Measurements from ENCODE around the gene ATP12A.

ATP12A gene

DNA sequence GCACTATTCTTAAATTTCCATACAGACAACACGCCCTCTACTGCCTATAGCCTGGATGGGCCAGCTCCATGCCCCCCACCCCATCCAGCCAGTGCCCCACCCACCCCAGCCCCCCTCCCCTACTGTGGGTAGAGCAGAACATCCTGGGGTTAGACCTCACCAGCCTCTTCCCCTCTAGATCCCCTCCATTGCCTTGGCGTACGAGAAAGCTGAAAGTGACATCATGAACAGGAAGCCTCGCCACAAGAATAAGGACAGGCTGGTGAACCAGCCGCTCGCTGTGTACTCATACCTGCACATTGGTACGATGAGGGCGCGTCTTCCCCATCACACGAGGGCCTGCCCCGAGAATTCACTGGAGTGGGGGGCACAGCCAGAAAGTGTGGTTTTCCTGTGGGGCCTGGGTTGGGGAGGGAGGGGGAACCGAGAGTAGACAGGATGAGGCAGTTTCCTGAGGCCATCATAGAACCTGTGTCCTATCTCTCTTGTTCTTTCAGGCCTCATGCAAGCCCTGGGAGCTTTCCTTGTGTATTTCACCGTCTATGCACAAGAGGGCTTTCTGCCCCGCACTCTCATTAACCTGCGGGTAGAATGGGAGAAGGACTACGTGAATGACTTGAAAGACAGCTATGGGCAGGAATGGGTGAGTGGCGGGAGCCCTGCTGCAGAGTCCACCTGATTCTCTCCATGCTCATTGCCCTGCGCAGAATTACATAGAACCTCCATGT, 29.1 kb downstream of the ATP12A start:
- H2AFZ ChIP-seq (ENCODE audit: low read length, unreplicated experiment): no peak overlapping the region
- H3K4me1 ChIP-seq (ENCODE audit: control insufficient read depth, insufficient read depth, low read length, unreplicated experiment): no peaks in the 10 kb centered on the region
- H3K27me3 ChIP-seq (ENCODE audit: insufficient read depth, low read length): peaks cover 25% of the 10 kb centered on the region
- no peak overlapping the region for H3K27ac ChIP-seq (ENCODE audit: low read depth, low read length)
- H3K4me3 ChIP-seq (ENCODE audit: low read depth, low read length): no peak overlapping the region
- H3K79me2 ChIP-seq (ENCODE audit: control insufficient read depth, insufficient read depth, low read length, unreplicated experiment): no peaks in the 10 kb centered on the region
- H3K36me3 ChIP-seq (ENCODE audit: insufficient read depth, low read length): no peaks in the 10 kb centered on the region

- H3K36me3 ChIP-seq (ENCODE audit: insufficient read depth, low read length): no peaks in the 10 kb centered on the region
- H3K27me3 ChIP-seq (ENCODE audit: insufficient read depth, low read length): peaks cover 37% of the 10 kb centered on the region
- no peaks in the 10 kb centered on the region for H3K79me2 ChIP-seq (ENCODE audit: control insufficient read depth, insufficient read depth, low read length, unreplicated experiment)
- H3K27ac ChIP-seq (ENCODE audit: low read depth, low read length): no peak overlapping the region
- H3K4me3 ChIP-seq (ENCODE audit: low read depth, low read length): no peak overlapping the region
- H3K4me1 ChIP-seq (ENCODE audit: control insufficient read depth, insufficient read depth, low read length, unreplicated experiment): no peaks in the 10 kb centered on the region
- no peak overlapping the region for H2AFZ ChIP-seq (ENCODE audit: low read length, unreplicated experiment)
Observed at GRCh38 chr13:24713022-24713421, 32.8 kb downstream of the ATP12A start.

- Histone ChIP-seq H3K27me3 (ENCODE audit: insufficient read depth, low read length) (peaks cover 49% of the 10 kb centered on the region), H2AFZ (ENCODE audit: low read length, unreplicated experiment) (no peak overlapping the region), H3K36me3 (ENCODE audit: insufficient read depth, low read length) (no peaks in the 10 kb centered on the region), H3K79me2 (ENCODE audit: control insufficient read depth, insufficient read depth, low read length, unreplicated experiment) (no peaks in the 10 kb centered on the region), H3K4me3 (ENCODE audit: low read depth, low read length) (no peak overlapping the region), H3K27ac (ENCODE audit: low read depth, low read length) (no peak overlapping the region), H3K4me1 (ENCODE audit: control insufficient read depth, insufficient read depth, low read length, unreplicated experiment) (no peaks in the 10 kb centered on the region)
Observed at GRCh38 chr13:24716011-24716410, 35.8 kb downstream of the ATP12A start.

GRCh38 chr13:24716446-24716845, 36.2 kb downstream of the ATP12A start:
- Histone ChIP-seq H2AFZ (ENCODE audit: low read length, unreplicated experiment) (no peak overlapping the region), H3K4me1 (ENCODE audit: control insufficient read depth, insufficient read depth, low read length, unreplicated experiment) (no peaks in the 10 kb centered on the region), H3K79me2 (ENCODE audit: control insufficient read depth, insufficient read depth, low read length, unreplicated experiment) (no peaks in the 10 kb centered on the region), H3K36me3 (ENCODE audit: insufficient read depth, low read length) (no peaks in the 10 kb centered on the region), H3K27me3 (ENCODE audit: insufficient read depth, low read length) (peaks cover 49% of the 10 kb centered on the region), H3K27ac (ENCODE audit: low read depth, low read length) (no peak overlapping the region), H3K4me3 (ENCODE audit: low read depth, low read length) (no peak overlapping the region)

- Histone ChIP-seq H3K36me3 (ENCODE audit: insufficient read depth, low read length) (no peaks in the 10 kb centered on the region), H3K27me3 (ENCODE audit: insufficient read depth, low read length) (peaks cover 54% of the 10 kb centered on the region), H3K4me3 (ENCODE audit: low read depth, low read length) (no peak overlapping the region), H3K79me2 (ENCODE audit: control insufficient read depth, insufficient read depth, low read length, unreplicated experiment) (no peaks in the 10 kb centered on the region), H2AFZ (ENCODE audit: low read length, unreplicated experiment) (no peak overlapping the region), H3K4me1 (ENCODE audit: control insufficient read depth, insufficient read depth, low read length, unreplicated experiment) (no peaks in the 10 kb centered on the region), H3K27ac (ENCODE audit: low read depth, low read length) (no peak overlapping the region)
Observed at GRCh38 chr13:24717217-24717616, 37.0 kb downstream of the ATP12A start.

DNA sequence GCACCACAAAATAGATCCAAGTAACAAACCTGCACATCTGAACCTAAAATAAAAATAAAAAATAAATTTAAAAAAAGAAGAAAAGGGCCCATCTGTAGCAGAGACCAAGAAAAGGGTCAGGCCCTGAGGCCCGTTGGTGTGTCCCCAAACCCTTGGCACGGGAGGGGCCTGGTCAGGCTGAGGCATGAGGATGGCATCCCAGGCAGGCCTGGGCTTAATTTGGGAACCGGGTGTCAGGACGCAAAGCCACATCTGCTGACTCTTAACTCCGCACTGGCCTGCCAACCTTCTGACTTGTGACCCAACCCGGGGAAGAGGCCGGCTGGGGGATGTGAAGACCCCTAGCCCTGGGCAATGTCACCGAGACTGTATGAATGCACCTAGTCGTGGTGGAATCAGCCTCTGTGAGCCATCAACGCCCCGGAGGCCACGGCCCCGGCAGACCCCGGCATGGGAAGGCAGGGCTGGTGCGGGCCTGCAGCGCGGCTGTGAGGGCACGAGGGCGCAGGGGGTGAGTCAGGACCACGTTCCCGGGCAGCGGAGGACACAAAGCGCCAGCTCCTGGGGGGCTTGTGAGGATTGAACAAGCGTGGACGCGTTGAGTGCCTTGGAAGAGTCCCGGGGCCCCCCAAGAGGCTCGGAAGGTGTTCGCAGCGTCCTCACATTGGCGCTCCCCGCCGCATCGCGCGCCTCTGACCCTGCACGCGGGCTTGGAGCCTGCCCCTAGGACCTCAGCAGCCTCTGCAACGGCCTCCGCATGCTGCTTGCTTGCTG, 38.2 kb downstream of the ATP12A start:
- H2AFZ ChIP-seq (ENCODE audit: low read length, unreplicated experiment): no peak overlapping the region
- H3K4me3 ChIP-seq (ENCODE audit: low read depth, low read length): no peak overlapping the region
- H3K27ac ChIP-seq (ENCODE audit: low read depth, low read length): no peak overlapping the region
- no peaks in the 10 kb centered on the region for H3K36me3 ChIP-seq (ENCODE audit: insufficient read depth, low read length)
- peaks cover 58% of the 10 kb centered on the region for H3K27me3 ChIP-seq (ENCODE audit: insufficient read depth, low read length)
- no peaks in the 10 kb centered on the region for H3K4me1 ChIP-seq (ENCODE audit: control insufficient read depth, insufficient read depth, low read length, unreplicated experiment)
- no peaks in the 10 kb centered on the region for H3K79me2 ChIP-seq (ENCODE audit: control insufficient read depth, insufficient read depth, low read length, unreplicated experiment)

GRCh38 chr13:24719139-24719538, 38.9 kb downstream of the ATP12A start:
- Histone ChIP-seq H3K36me3 (ENCODE audit: insufficient read depth, low read length) (no peaks in the 10 kb centered on the region), H3K4me3 (ENCODE audit: low read depth, low read length) (no peak overlapping the region), H3K27ac (ENCODE audit: low read depth, low read length) (no peak overlapping the region), H3K79me2 (ENCODE audit: control insufficient read depth, insufficient read depth, low read length, unreplicated experiment) (no peaks in the 10 kb centered on the region), H3K4me1 (ENCODE audit: control insufficient read depth, insufficient read depth, low read length, unreplicated experiment) (no peaks in the 10 kb centered on the region), H3K27me3 (ENCODE audit: insufficient read depth, low read length) (peaks cover 66% of the 10 kb centered on the region), H2AFZ (ENCODE audit: low read length, unreplicated experiment) (no peak overlapping the region)

- Histone ChIP-seq H3K36me3 (ENCODE audit: insufficient read depth, low read length) (no peaks in the 10 kb centered on the region), H3K4me1 (ENCODE audit: control insufficient read depth, insufficient read depth, low read length, unreplicated experiment) (no peaks in the 10 kb centered on the region), H3K4me3 (ENCODE audit: low read depth, low read length) (no peak overlapping the region), H2AFZ (ENCODE audit: low read length, unreplicated experiment) (no peak overlapping the region), H3K27me3 (ENCODE audit: insufficient read depth, low read length) (peaks cover 69% of the 10 kb centered on the region), H3K79me2 (ENCODE audit: control insufficient read depth, insufficient read depth, low read length, unreplicated experiment) (no peaks in the 10 kb centered on the region), H3K27ac (ENCODE audit: low read depth, low read length) (no peak overlapping the region)
Observed at GRCh38 chr13:24723206-24723605, 43.0 kb downstream of the ATP12A start.

DNA sequence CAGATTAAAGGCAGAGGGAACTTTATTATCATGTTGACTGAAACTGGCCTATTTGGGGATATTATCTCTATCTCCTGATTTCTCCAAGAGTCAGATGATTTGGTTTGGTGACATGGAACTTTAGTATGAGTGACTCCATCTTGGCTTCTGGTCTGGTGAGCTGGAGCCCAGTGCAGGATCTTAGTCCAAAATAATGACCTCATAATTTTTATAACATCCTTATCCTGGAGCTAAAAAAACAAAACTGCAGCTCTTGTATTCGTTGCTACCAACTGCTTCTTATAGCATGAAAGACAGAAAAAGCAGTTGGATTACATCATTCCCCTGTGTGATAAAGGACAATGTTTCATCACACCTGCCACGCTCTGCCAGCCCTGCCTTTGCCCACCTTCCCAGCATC, 44.5 kb downstream of the ATP12A start:
- Histone ChIP-seq H2AFZ (ENCODE audit: low read length, unreplicated experiment) (no peak overlapping the region), H3K79me2 (ENCODE audit: control insufficient read depth, insufficient read depth, low read length, unreplicated experiment) (no peaks in the 10 kb centered on the region), H3K27me3 (ENCODE audit: insufficient read depth, low read length) (peaks cover 56% of the 10 kb centered on the region), H3K4me1 (ENCODE audit: control insufficient read depth, insufficient read depth, low read length, unreplicated experiment) (no peaks in the 10 kb centered on the region), H3K36me3 (ENCODE audit: insufficient read depth, low read length) (no peaks in the 10 kb centered on the region), H3K4me3 (ENCODE audit: low read depth, low read length) (no peak overlapping the region), H3K27ac (ENCODE audit: low read depth, low read length) (no peak overlapping the region)

DNA sequence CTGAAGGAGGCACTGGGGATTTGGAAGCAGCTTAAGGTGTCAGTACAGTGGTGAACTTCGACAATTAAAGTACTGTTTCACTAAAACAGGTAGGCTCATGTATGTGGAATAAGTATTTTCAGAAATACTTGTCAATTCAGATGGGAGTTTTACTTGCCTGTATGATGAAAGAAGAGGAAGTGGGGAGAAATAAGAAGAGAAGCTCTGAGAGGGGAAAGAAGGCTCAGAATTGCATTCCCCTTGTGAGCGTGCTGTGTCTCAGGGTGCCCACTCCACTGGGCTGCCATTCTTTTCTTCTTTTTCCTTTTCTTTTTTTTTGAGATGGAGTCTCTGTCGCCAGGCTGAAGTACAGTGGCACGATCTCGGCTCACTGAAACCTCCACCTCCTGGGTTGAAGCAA, 45.2 kb downstream of the ATP12A start:
- Histone ChIP-seq H3K4me3 (ENCODE audit: low read depth, low read length) (no peak overlapping the region), H3K4me1 (ENCODE audit: control insufficient read depth, insufficient read depth, low read length, unreplicated experiment) (no peaks in the 10 kb centered on the region), H3K27me3 (ENCODE audit: insufficient read depth, low read length) (peaks cover 49% of the 10 kb centered on the region), H3K27ac (ENCODE audit: low read depth, low read length) (no peak overlapping the region), H3K79me2 (ENCODE audit: control insufficient read depth, insufficient read depth, low read length, unreplicated experiment) (no peaks in the 10 kb centered on the region), H2AFZ (ENCODE audit: low read length, unreplicated experiment) (no peak overlapping the region), H3K36me3 (ENCODE audit: insufficient read depth, low read length) (no peaks in the 10 kb centered on the region)
